Keratinocyte (primary cell): ENCODE measurements around the gene MED15. TPM values are rescaled to one million over a fixed set of nuclear protein-coding genes. Genes with fewer than 3 reads are reported as not detected.

Source experiments
- DNase-seq: peaks from one replicate; pipeline ENCODE4 v3.0.0-alpha.2; 2011; ENCODE audit warnings: low read depth, missing footprints, low spot score
- FAIRE-seq: peaks from 2 replicates; lab custom pipeline; 2011; peaks lifted over from hg19 to GRCh38; lab: Jason Lieb, UNC
- H2AFZ ChIP-seq: 2 replicates; pipeline ENCODE4 v1.6.0; 2012; ENCODE audit warnings: low read length, control low read depth, inconsistent platforms; ENCODE audit not compliant: control insufficient read depth
- H3K27ac ChIP-seq: 2 replicates; pipeline ENCODE4 v1.5.1; 2011; ENCODE audit warnings: low read length; ENCODE audit not compliant: control insufficient read depth, insufficient read depth
- H3K27me3 ChIP-seq: 3 replicates; pipeline ENCODE4 v1.6.0; 2011; ENCODE audit warnings: low read length; ENCODE audit not compliant: control insufficient read depth, insufficient read depth; ENCODE audit errors: extremely low read depth
- H3K36me3 ChIP-seq, 2 experiments: 2 replicates in 1 of 2; 3 replicates in 1 of 2; pipeline ENCODE4 v1.5.1; 2011; ENCODE audit warnings: low read length in 2 of 2, mild to moderate bottlenecking in 1 of 2; ENCODE audit not compliant: control insufficient read depth in 2 of 2, insufficient read depth in 2 of 2; ENCODE audit errors: extremely low read depth in 1 of 2
- H3K4me1 ChIP-seq: 3 replicates; pipeline ENCODE4 v1.5.1; 2011; ENCODE audit warnings: low read length; ENCODE audit not compliant: control insufficient read depth, insufficient read depth; ENCODE audit errors: extremely low read depth
- H3K4me2 ChIP-seq: 3 replicates; pipeline ENCODE4 v1.6.0; 2011; ENCODE audit warnings: low read depth, low read length; ENCODE audit not compliant: control insufficient read depth, insufficient read depth; ENCODE audit errors: extremely low read depth
- H3K4me3 ChIP-seq, 3 experiments: fragments of 200-600 bp in 1 of 3; sonication (generic) in 1 of 3; 2 replicates in 2 of 3; 3 replicates in 1 of 3; pipeline ENCODE4 v1.5.1; 2011 to 2016; ENCODE audit warnings: low read length in 3 of 3, mild to moderate bottlenecking in 3 of 3, control low read depth in 2 of 3, inconsistent platforms in 1 of 3, low read depth in 1 of 3, mixed read lengths in 1 of 3, mixed run types in 1 of 3, moderate library complexity in 1 of 3; ENCODE audit not compliant: control insufficient read depth in 2 of 3, insufficient read depth in 2 of 3; ENCODE audit errors: extremely low read depth in 1 of 3
- H3K79me2 ChIP-seq: 2 replicates; pipeline ENCODE4 v1.6.0; 2012; ENCODE audit warnings: low read length; ENCODE audit not compliant: control insufficient read depth, insufficient read depth
- H3K9ac ChIP-seq: 3 replicates; pipeline ENCODE4 v1.6.0; 2011; ENCODE audit warnings: low read length; ENCODE audit not compliant: control insufficient read depth, insufficient read depth; ENCODE audit errors: extremely low read depth
- H3K9me1 ChIP-seq: 3 replicates; pipeline ENCODE4 v1.6.0; 2011; ENCODE audit warnings: low read length; ENCODE audit not compliant: control insufficient read depth, insufficient read depth; ENCODE audit errors: extremely low read depth
- H3K9me3 ChIP-seq: 2 replicates; pipeline ENCODE4 v1.5.1; 2012; ENCODE audit warnings: low read depth, low read length; ENCODE audit not compliant: control insufficient read depth
- H4K20me1 ChIP-seq: 3 replicates; pipeline ENCODE4 v1.6.0; 2011; ENCODE audit warnings: low read length; ENCODE audit not compliant: control insufficient read depth, insufficient read depth; ENCODE audit errors: extremely low read depth
- CTCF ChIP-seq, 3 experiments: IDR thresholded peaks in 1 of 3; conservative IDR thresholded peaks in 1 of 3; optimal IDR thresholded peaks in 1 of 3; 2 replicates in 2 of 3; 3 replicates in 1 of 3; pipeline versions ENCODE3 to v1.5.1; 2011; ENCODE audit warnings: low read length in 3 of 3, mild to moderate bottlenecking in 3 of 3, moderate library complexity in 2 of 3, control low read depth in 1 of 3, inconsistent platforms in 1 of 3; ENCODE audit not compliant: insufficient read depth in 2 of 3; ENCODE audit errors: extremely low read depth in 1 of 3
- EZH2 ChIP-seq: IDR thresholded peaks from one replicate; pipeline ENCODE4 v1.6.1; 2012; ENCODE audit warnings: inconsistent platforms, mild to moderate bottlenecking, low read length, moderate library complexity
- dilution Hi-C: fragments of 300-500 bp; cut with MboI; formaldehyde crosslinking; loops from one replicate; pipeline ENCODE4 v1.7.0; 2020; ENCODE audit warnings: low sequenced_read_pairs; ENCODE audit not compliant: extremely low pct_ligation_motif_present
- polyA plus RNA-seq, 5 experiments: library from polyadenylated mRNA; depleted of rRNA in 3 of 5; stranded (reverse) in 3 of 5; stranded (forward) in 1 of 5; unstranded in 1 of 5; fragments of >200 nt; gene quantifications; 1 replicate in 1 of 5; 2 replicates in 3 of 5; 3 replicates in 1 of 5; pipeline versions ENCODE4 v1.2.1 to v1.2.3, GENCODE V29; 2011 to 2012; ENCODE audit warnings: missing spikeins in 2 of 5, low read depth in 1 of 5, low replicate concordance in 1 of 5

Gene MED15
- polyA plus RNA-seq, 1 donor (not counting 4 experiments of a cell fraction or from before 2014, with no cell fraction given) = 24.9 TPM

- dilution Hi-C loops = no loop called here
- H3K27me3 ChIP-seq = peaks cover 11% of the 10 kb centered on the region
- H3K27ac ChIP-seq = no peak overlapping the region
- peak overlapping the region; percentile 27 for H3K4me2 ChIP-seq
- H3K9me1 ChIP-seq = no peaks in the 10 kb centered on the region
- no peak overlapping the region for H3K4me3 ChIP-seq
- FAIRE-seq (peak; percentile 36), DNase-seq (no peak)
- no peaks in the 10 kb centered on the region for H3K36me3 ChIP-seq
- no peaks in the 10 kb centered on the region for H3K79me2 ChIP-seq
- TF ChIP-seq EZH2 = no peak
- no peak for TF ChIP-seq CTCF (optimal IDR thresholded peaks at IDR 0.05 in 1 of 3, IDR thresholded peaks at IDR 0.05 in 1 of 3, conservative IDR thresholded peaks at IDR 0.05 in 1 of 3; ENCODE audit: extremely low read depth in 1 of 3, insufficient read depth in 2 of 3, low read length in 3 of 3)
- H4K20me1 ChIP-seq = no peaks in the 10 kb centered on the region
- H2AFZ ChIP-seq = peak overlapping the region; percentile 9
- no peaks in the 10 kb centered on the region for H3K4me1 ChIP-seq
- no peaks in the 10 kb centered on the region for H3K9me3 ChIP-seq
- no peak overlapping the region for H3K9ac ChIP-seq
These were observed 107.6 kb downstream of the MED15 start for GRCh38 chr22:20615021-20615420.

GRCh38 chr22:20615533-20616450, 108.4 kb downstream of the MED15 start:
- H3K4me2 ChIP-seq = no peak overlapping the region
- no peaks in the 10 kb centered on the region for H3K9me1 ChIP-seq
- FAIRE-seq = no peak
- DNase-seq = no peak
- no peak overlapping the region for H3K27ac ChIP-seq
- no peaks in the 10 kb centered on the region for H3K4me1 ChIP-seq
- dilution Hi-C loops = no loop called here
- peaks cover 11% of the 10 kb centered on the region for H3K27me3 ChIP-seq
- no peaks in the 10 kb centered on the region for H3K36me3 ChIP-seq
- TF ChIP-seq EZH2 (no peak), CTCF (optimal IDR thresholded peaks at IDR 0.05 in 1 of 3, IDR thresholded peaks at IDR 0.05 in 1 of 3, conservative IDR thresholded peaks at IDR 0.05 in 1 of 3; ENCODE audit: extremely low read depth in 1 of 3, insufficient read depth in 2 of 3, low read length in 3 of 3) (no peak)
- no peaks in the 10 kb centered on the region for H3K79me2 ChIP-seq
- no peaks in the 10 kb centered on the region for H3K9me3 ChIP-seq
- no peak overlapping the region for H3K4me3 ChIP-seq
- no peaks in the 10 kb centered on the region for H4K20me1 ChIP-seq
- no peak overlapping the region for H2AFZ ChIP-seq
- no peak overlapping the region for H3K9ac ChIP-seq
